CD14-positive monocyte (primary cell): ENCODE data around the gene SHQ1. TPM values are rescaled to one million over a fixed set of nuclear protein-coding genes. Genes with fewer than 3 reads are reported as not detected.
"Not testable (repeated sequence)": the region's sequence is repeated elsewhere in the genome, so short reads cannot be mapped to it uniquely, and the experiment has no call there.

Source experiments
- DNase-seq, 3 donors: peaks; one replicate each; pipeline ENCODE4 v3.0.0-alpha.2; 2011 to 2022
- H2AFZ ChIP-seq: 2 replicates; pipeline ENCODE4 v1.6.0; 2012; ENCODE audit warnings: mild to moderate bottlenecking, low read depth, low read length, inconsistent platforms; ENCODE audit not compliant: insufficient read depth, poor library complexity, severe bottlenecking
- H3K27ac ChIP-seq, 2 donors: 1 replicate in 1 of 2; 2 replicates in 1 of 2; pipeline ENCODE4 v1.5.1; 2012 to 2013; ENCODE audit warnings: low read length in 2 of 2, control low read depth in 1 of 2, inconsistent platforms in 1 of 2, low read depth in 1 of 2, mild to moderate bottlenecking in 1 of 2
- H3K27me3 ChIP-seq, 2 donors: one replicate each; pipeline versions ENCODE4 v1.6.0 to v1.6.1; 2011 to 2013; ENCODE audit warnings: low read length in 2 of 2; ENCODE audit not compliant: control insufficient read depth in 2 of 2, insufficient read depth in 2 of 2
- H3K36me3 ChIP-seq, 2 donors: replicated peaks in 1 of 2; 1 replicate in 1 of 2; 2 replicates in 1 of 2; pipeline versions ENCODE4 v1.5.1 to v1.6.1; 2012 to 2013; ENCODE audit warnings: low read length in 2 of 2, control low read depth in 1 of 2, inconsistent platforms in 1 of 2, mild to moderate bottlenecking in 1 of 2; ENCODE audit not compliant: insufficient read depth in 2 of 2, control insufficient read depth in 1 of 2
- H3K4me1 ChIP-seq, 2 donors: 1 replicate in 1 of 2; 2 replicates in 1 of 2; pipeline versions ENCODE4 v1.5.1 to v1.6.1; 2012 to 2013; ENCODE audit warnings: low read length in 2 of 2, control low read depth in 1 of 2, inconsistent platforms in 1 of 2, mild to moderate bottlenecking in 1 of 2, moderate library complexity in 1 of 2; ENCODE audit not compliant: insufficient read depth in 2 of 2, control insufficient read depth in 1 of 2
- H3K4me2 ChIP-seq: replicated peaks from 2 replicates; pipeline ENCODE3; 2012; ENCODE audit warnings: low read length, moderate library complexity, mild to moderate bottlenecking; ENCODE audit not compliant: poor library complexity, severe bottlenecking; ENCODE audit errors: extremely low read depth
- H3K4me3 ChIP-seq, 3 experiments: fragments of 200-600 bp in 1 of 3; sonication (generic) in 1 of 3; replicated peaks in 1 of 3; 1 replicate in 2 of 3; 2 replicates in 1 of 3; pipeline ENCODE4 v1.5.1; 2011 to 2013; ENCODE audit warnings: low read length in 3 of 3, mild to moderate bottlenecking in 3 of 3, control low read depth in 2 of 3, low read depth in 2 of 3, inconsistent platforms in 1 of 3, moderate library complexity in 1 of 3
- H3K79me2 ChIP-seq: 2 replicates; pipeline ENCODE4 v1.6.0; 2012; ENCODE audit warnings: mild to moderate bottlenecking, control low read depth, inconsistent platforms, low read length, moderate library complexity; ENCODE audit not compliant: insufficient read depth
- H3K9ac ChIP-seq: 2 replicates; pipeline ENCODE4 v1.6.0; 2017; ENCODE audit warnings: low read length, mild to moderate bottlenecking; ENCODE audit not compliant: insufficient read depth, poor library complexity, severe bottlenecking
- H3K9me3 ChIP-seq, 2 donors: replicated peaks in 1 of 2; 1 replicate in 1 of 2; 2 replicates in 1 of 2; pipeline versions ENCODE4 v1.5.1 to v1.6.1; 2012 to 2013; ENCODE audit warnings: low read length in 2 of 2, control low read depth in 1 of 2; ENCODE audit not compliant: control insufficient read depth in 1 of 2, insufficient read depth in 1 of 2
- H4K20me1 ChIP-seq: 2 replicates; pipeline ENCODE4 v1.6.0; 2012; ENCODE audit warnings: mild to moderate bottlenecking, low read length, control low read depth, moderate library complexity; ENCODE audit not compliant: insufficient read depth
- H3K27ac Mint-ChIP-seq, 7 donors: one replicate each; pipeline ENCODE4 v1.8.0; 2020; ENCODE audit warnings: mild to moderate bottlenecking in 7 of 7, mixed read lengths in 7 of 7, moderate library complexity in 6 of 7, inconsistent platforms in 2 of 7
- H3K27me3 Mint-ChIP-seq, 3 donors: one replicate each; pipeline ENCODE4 v1.8.0; 2021 to 2022; ENCODE audit warnings: low read depth in 3 of 3, mild to moderate bottlenecking in 3 of 3, mixed read lengths in 3 of 3, moderate library complexity in 3 of 3, inconsistent platforms in 1 of 3
- H3K36me3 Mint-ChIP-seq, 2 donors: one replicate each; pipeline ENCODE4 v1.8.0; 2020; ENCODE audit warnings: mixed read lengths in 2 of 2, inconsistent platforms in 1 of 2, mild to moderate bottlenecking in 1 of 2
- H3K4me1 Mint-ChIP-seq: one replicate; pipeline ENCODE4 v1.8.0; 2020; ENCODE audit warnings: mild to moderate bottlenecking, mixed read lengths
- H3K4me3 Mint-ChIP-seq, 2 donors: one replicate each; pipeline ENCODE4 v1.8.0; 2020; ENCODE audit warnings: mild to moderate bottlenecking in 2 of 2, mixed read lengths in 2 of 2, moderate library complexity in 1 of 2
- H3K9me3 Mint-ChIP-seq, 7 donors: one replicate each; pipeline ENCODE4 v1.8.0; 2020 to 2022; ENCODE audit warnings: mixed read lengths in 7 of 7, mild to moderate bottlenecking in 6 of 7, moderate library complexity in 6 of 7, inconsistent platforms in 2 of 7
- WGBS: methylation state at CpG from one replicate; pipeline ENCODE4 v1.1.5; 2013; ENCODE audit warnings: missing lambda C conversion rate; ENCODE audit not compliant: insufficient coverage; 5-methylcytosine and 5-hydroxymethylcytosine counted together
- intact Hi-C, 2 donors: fragments of 100-400 bp; cut with micrococcal nuclease; formaldehyde crosslinking; loops; one replicate each; pipeline versions ENCODE4 v1.15.0 to v1.15.1; 2023
- polyA plus RNA-seq, 3 donors: library from polyadenylated mRNA; depleted of rRNA in 1 of 3; unstranded in 2 of 3; stranded (reverse) in 1 of 3; fragments of 300-500 nt in 2 of 3; fragments of >200 nt in 1 of 3; fragmentation: Illumina TruSeq in 2 of 3; gene quantifications; 1 replicate in 2 of 3; 2 replicates in 1 of 3; pipeline ENCODE4 v1.2.3, GENCODE V29; 2012 to 2021
- TF ChIP-seq, protein P1 (sequence below): fragments of 200-600 bp; IDR thresholded peaks from one replicate; pipeline ENCODE4 v1.8.0; 2022; ENCODE audit warnings: antibody characterized with exemption, mild to moderate bottlenecking

The SHQ1 gene
- polyA plus RNA-seq, 3 donors, result 3.5 to 31.6 (median 8.2) TPM

DNA sequence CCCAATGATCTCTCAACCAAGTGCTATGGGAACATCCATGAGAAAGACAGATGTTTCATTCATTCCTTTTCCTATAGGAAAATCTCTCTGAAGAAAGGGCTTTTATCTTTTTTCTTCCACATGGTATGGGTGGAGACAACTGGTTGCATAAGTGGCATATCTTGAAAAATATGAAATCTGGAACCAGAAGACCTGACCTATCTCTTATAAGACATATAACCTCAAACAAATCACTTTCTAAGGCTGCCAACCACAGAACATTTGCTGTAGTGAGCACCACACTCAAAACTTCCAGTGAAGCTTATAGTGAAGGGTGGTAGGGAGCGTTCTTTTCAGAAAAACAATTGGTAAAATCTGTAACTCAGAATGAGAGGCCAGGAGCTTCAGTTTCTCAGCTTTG, 58.5 kb downstream of the SHQ1 start:
- Histone ChIP-seq H3K36me3 (peaks cover 12 to 31% of the 10 kb centered on the region in 2 donors), H4K20me1 (no peaks in the 10 kb centered on the region), H3K27me3 (no peaks in the 10 kb centered on the region), H3K9ac (no peak overlapping the region), H3K79me2 (no peaks in the 10 kb centered on the region), H3K4me3 (no peak overlapping the region), H2AFZ (no peak overlapping the region), H3K9me3 (no peaks in the 10 kb centered on the region), H3K4me1 (no peaks in the 10 kb centered on the region), H3K4me2 (no peak overlapping the region), H3K27ac (no peak overlapping the region)
- Mint-ChIP-seq H3K27ac (no peak overlapping the region), H3K4me3 (no peak overlapping the region), H3K27me3 (peaks cover 0 to 1% (median 0%) of the 10 kb centered on the region in 3 donors), H3K9me3 (peaks cover 0 to 5% (median 0%) of the 10 kb centered on the region in 7 donors), H3K4me1 (peaks cover 2% of the 10 kb centered on the region), H3K36me3 (peaks cover 24 to 42% of the 10 kb centered on the region in 2 donors)
- DNase-seq, result no peak
- WGBS, result no CpG with 5 or more reads among the region's 1 CpG
- intact Hi-C loops, result no loop called here
- TF ChIP-seq, protein P1, sequence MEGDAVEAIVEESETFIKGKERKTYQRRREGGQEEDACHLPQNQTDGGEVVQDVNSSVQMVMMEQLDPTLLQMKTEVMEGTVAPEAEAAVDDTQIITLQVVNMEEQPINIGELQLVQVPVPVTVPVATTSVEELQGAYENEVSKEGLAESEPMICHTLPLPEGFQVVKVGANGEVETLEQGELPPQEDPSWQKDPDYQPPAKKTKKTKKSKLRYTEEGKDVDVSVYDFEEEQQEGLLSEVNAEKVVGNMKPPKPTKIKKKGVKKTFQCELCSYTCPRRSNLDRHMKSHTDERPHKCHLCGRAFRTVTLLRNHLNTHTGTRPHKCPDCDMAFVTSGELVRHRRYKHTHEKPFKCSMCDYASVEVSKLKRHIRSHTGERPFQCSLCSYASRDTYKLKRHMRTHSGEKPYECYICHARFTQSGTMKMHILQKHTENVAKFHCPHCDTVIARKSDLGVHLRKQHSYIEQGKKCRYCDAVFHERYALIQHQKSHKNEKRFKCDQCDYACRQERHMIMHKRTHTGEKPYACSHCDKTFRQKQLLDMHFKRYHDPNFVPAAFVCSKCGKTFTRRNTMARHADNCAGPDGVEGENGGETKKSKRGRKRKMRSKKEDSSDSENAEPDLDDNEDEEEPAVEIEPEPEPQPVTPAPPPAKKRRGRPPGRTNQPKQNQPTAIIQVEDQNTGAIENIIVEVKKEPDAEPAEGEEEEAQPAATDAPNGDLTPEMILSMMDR, result no peak

- H3K27me3 Mint-ChIP-seq, H3K9me3 Mint-ChIP-seq, H3K27ac ChIP-seq, H4K20me1 ChIP-seq, H3K4me1 Mint-ChIP-seq, intact Hi-C loops, H3K4me2 ChIP-seq, H3K9me3 ChIP-seq, H3K27ac Mint-ChIP-seq, H2AFZ ChIP-seq, DNase-seq, H3K4me3 ChIP-seq, H3K79me2 ChIP-seq, H3K27me3 ChIP-seq, H3K4me3 Mint-ChIP-seq, H3K4me1 ChIP-seq, H3K9ac ChIP-seq: not testable (repeated sequence)
- H3K36me3 ChIP-seq, result peaks cover 16 to 44% of the 10 kb centered on the region in 2 donors
- 96% methylated on average over 21 of the region's 27 CpGs for WGBS
- H3K36me3 Mint-ChIP-seq, result peaks cover 26 to 42% of the 10 kb centered on the region in 2 donors
Observed at GRCh38 chr3:72788232-72788631, 60.0 kb downstream of the SHQ1 start.
